Endothelial cell of umbilical vein (primary cell): ENCODE results near the gene LTF. TPM values are rescaled to one million over a fixed set of nuclear protein-coding genes. Genes with fewer than 3 reads are reported as not detected.

Source experiments
- BruUV-seq: library from RNA; stranded (reverse); fragments of 400-500 nt; replicated peaks from 2 replicates; lab custom pipeline; 2021; lab: Mats Ljungman, UMichigan
- CTCF ChIA-PET: fragments of 300-600, 350-600 bp; sonication (Branson Sonifier 250); formaldehyde crosslinking; loops from one replicate; lab custom pipeline; 2021; ENCODE audit warnings: antibody characterized with exemption, inconsistent platforms; lab: Charles Lee
- POLR2A ChIA-PET: fragments of 300-600, 350-600 bp; sonication (Branson Sonifier 250); formaldehyde crosslinking; loops from one replicate; lab custom pipeline; 2021; ENCODE audit warnings: antibody characterized with exemption, inconsistent platforms; lab: Charles Lee
- DNase-seq: peaks from one replicate; pipeline ENCODE4 v3.0.0-alpha.2; 2011; ENCODE audit warnings: low read depth, low spot score
- FAIRE-seq: peaks from 2 replicates; lab custom pipeline; 2011; peaks lifted over from hg19 to GRCh38; lab: Jason Lieb, UNC
- H2AFZ ChIP-seq: 2 replicates; pipeline ENCODE4 v1.6.0; 2012; ENCODE audit warnings: low read depth, low read length, control low read depth, inconsistent platforms
- H3K27ac ChIP-seq: 2 replicates; pipeline ENCODE4 v1.5.1; 2011; ENCODE audit warnings: low read depth, mild to moderate bottlenecking, control low read depth, low read length, moderate library complexity; ENCODE audit not compliant: insufficient read depth
- H3K27me3 ChIP-seq, 2 experiments: 2 replicates each; pipeline versions ENCODE4 v1.6.0 to v1.6.1; 2011; ENCODE audit warnings: low read length in 2 of 2, mixed read lengths in 1 of 2; ENCODE audit not compliant: control insufficient read depth in 2 of 2, insufficient read depth in 2 of 2
- H3K36me3 ChIP-seq, 2 experiments: 2 replicates in 1 of 2; 3 replicates in 1 of 2; pipeline ENCODE4 v1.5.1; 2011; ENCODE audit warnings: low read length in 2 of 2, mild to moderate bottlenecking in 1 of 2, moderate library complexity in 1 of 2; ENCODE audit not compliant: control insufficient read depth in 2 of 2, insufficient read depth in 2 of 2; ENCODE audit errors: extremely low read depth in 1 of 2
- H3K4me1 ChIP-seq: 3 replicates; pipeline ENCODE4 v1.5.1; 2011; ENCODE audit warnings: mild to moderate bottlenecking, low read length; ENCODE audit not compliant: control insufficient read depth, insufficient read depth; ENCODE audit errors: extremely low read depth
- H3K4me2 ChIP-seq: 2 replicates; pipeline ENCODE4 v1.6.1; 2011; ENCODE audit warnings: low read length, control low read depth, mixed read lengths; ENCODE audit not compliant: insufficient read depth
- H3K4me3 ChIP-seq, 3 experiments: fragments of 200-600 bp in 1 of 3; sonication (generic), shearing (Covaris generic) in 1 of 3; replicated peaks in 1 of 3; 2 replicates each; pipeline ENCODE4 v1.5.1; 2011 to 2016; ENCODE audit warnings: control low read depth in 3 of 3, low read length in 3 of 3, mild to moderate bottlenecking in 2 of 3, inconsistent platforms in 1 of 3, low read depth in 1 of 3, moderate library complexity in 1 of 3; ENCODE audit not compliant: insufficient read depth in 1 of 3
- H3K79me2 ChIP-seq: 2 replicates; pipeline ENCODE4 v1.6.0; 2012; ENCODE audit warnings: low read length, inconsistent platforms; ENCODE audit not compliant: control insufficient read depth, insufficient read depth
- H3K9ac ChIP-seq: replicated peaks from 2 replicates; pipeline ENCODE3; 2011; ENCODE audit warnings: low read length, control low read depth; ENCODE audit not compliant: insufficient read depth; ENCODE audit errors: extremely low read depth
- H3K9me1 ChIP-seq: replicated peaks from 3 replicates; pipeline ENCODE4 v1.6.0; 2011; ENCODE audit warnings: mild to moderate bottlenecking, low read length; ENCODE audit not compliant: control insufficient read depth, insufficient read depth; ENCODE audit errors: extremely low read depth
- H3K9me3 ChIP-seq: replicated peaks from 2 replicates; pipeline ENCODE4 v1.5.1; 2012; ENCODE audit warnings: low read length, inconsistent platforms; ENCODE audit not compliant: control insufficient read depth, insufficient read depth
- H4K20me1 ChIP-seq: replicated peaks from 2 replicates; pipeline ENCODE3; 2011; ENCODE audit warnings: mild to moderate bottlenecking, low read length; ENCODE audit not compliant: control insufficient read depth, insufficient read depth; ENCODE audit errors: extremely low read depth
- CTCF ChIP-seq, 2 donors: IDR thresholded peaks; 1 replicate in 1 of 2; 2 replicates in 1 of 2; pipeline ENCODE4 v1.5.1; 2011; ENCODE audit warnings: low read length in 2 of 2, mild to moderate bottlenecking in 2 of 2, moderate library complexity in 2 of 2, control low read depth in 1 of 2, inconsistent platforms in 1 of 2, low read depth in 1 of 2; ENCODE audit not compliant: insufficient read depth in 1 of 2; ENCODE audit errors: extremely low read depth in 1 of 2
- EZH2 ChIP-seq: IDR thresholded peaks from 2 replicates; pipeline ENCODE4 v1.6.1; 2012; ENCODE audit warnings: borderline replicate concordance, low read depth, mild to moderate bottlenecking, moderate library complexity, low read length, inconsistent platforms; ENCODE audit not compliant: severe bottlenecking
- FOS ChIP-seq: IDR thresholded peaks from 2 replicates; pipeline ENCODE4 v1.6.1; 2011; ENCODE audit warnings: mild to moderate bottlenecking, low read length, moderate library complexity, borderline replicate concordance; ENCODE audit not compliant: insufficient read depth
- GATA2 ChIP-seq: IDR thresholded peaks from 2 replicates; pipeline ENCODE4 v1.7.0; 2011; ENCODE audit warnings: low read depth, mild to moderate bottlenecking, moderate library complexity, mixed read lengths, low read length; ENCODE audit not compliant: insufficient read length, insufficient read depth
- JUN ChIP-seq: IDR thresholded peaks from 2 replicates; pipeline ENCODE4 v1.6.1; 2011; ENCODE audit warnings: borderline replicate concordance, low read depth; ENCODE audit not compliant: insufficient read length, insufficient read depth
- MAX ChIP-seq: IDR thresholded peaks from 2 replicates; pipeline ENCODE4 v1.6.1; 2011; ENCODE audit not compliant: insufficient read depth, insufficient read length
- MYC ChIP-seq: IDR thresholded peaks from one replicate; pipeline ENCODE4 v1.6.1; 2011; ENCODE audit warnings: mild to moderate bottlenecking, low read depth, low read length
- POLR2A ChIP-seq: IDR thresholded peaks from 2 replicates; pipeline ENCODE4 v1.6.1; 2012; ENCODE audit warnings: low read depth, mild to moderate bottlenecking, control low read depth, low read length
- POLR2AphosphoS5 ChIP-seq: IDR thresholded peaks from 2 replicates; pipeline ENCODE4 v1.6.1; 2012; ENCODE audit warnings: low read depth, mild to moderate bottlenecking, control low read depth, low read length, moderate library complexity; ENCODE audit not compliant: insufficient read depth
- dilution Hi-C: fragments of 300-500 bp; cut with MboI; formaldehyde crosslinking; loops from one replicate; pipeline ENCODE4 v1.15.0; 2019; ENCODE audit warnings: low sequenced_read_pairs; ENCODE audit not compliant: extremely low pct_ligation_motif_present
- intact Hi-C: fragments of 100-400 bp; cut with micrococcal nuclease; formaldehyde crosslinking; loops from one replicate; pipeline ENCODE4 v1.10.0; 2022
- polyA plus RNA-seq, 4 experiments: library from polyadenylated mRNA; depleted of rRNA in 3 of 4; stranded (reverse) in 3 of 4; unstranded in 1 of 4; fragments of >200 nt; gene quantifications; 2 replicates each; pipeline versions ENCODE4 v1.2.1 to v1.2.3, GENCODE V29; 2011 to 2012; ENCODE audit warnings: missing spikeins in 1 of 4
- total RNA-seq: library from RNA; stranded (reverse); gene quantifications from 2 replicates; pipeline ENCODE4 v1.2.3, GENCODE V29; 2021

Gene LTF
- total and polyA plus RNA-seq, 2 donors (not counting 3 experiments of a cell fraction or from before 2014, with no cell fraction given), result not detected

- Histone ChIP-seq H3K9ac (no peak overlapping the region), H3K36me3 (no peaks in the 10 kb centered on the region), H3K27ac (no peak overlapping the region), H2AFZ (no peak overlapping the region), H3K4me2 (no peak overlapping the region), H4K20me1 (no peaks in the 10 kb centered on the region), H3K27me3 (no peaks in the 10 kb centered on the region), H3K9me3 (no peaks in the 10 kb centered on the region), H3K4me1 (no peaks in the 10 kb centered on the region), H3K9me1 (no peaks in the 10 kb centered on the region), H3K79me2 (no peaks in the 10 kb centered on the region), H3K4me3 (no peak overlapping the region)
- intact Hi-C loops (no loop called here), dilution Hi-C loops (no loop called here)
- FAIRE-seq, result no peak
- DNase-seq, result no peak
- no peak for TF ChIP-seq POLR2AphosphoS5
- TF ChIP-seq POLR2A, result no peak
- no peak for TF ChIP-seq MYC
- TF ChIP-seq CTCF (IDR thresholded peaks at IDR 0.05; ENCODE audit: extremely low read depth in 1 of 2, insufficient read depth in 1 of 2, low read depth in 1 of 2, low read length in 2 of 2), result no peak
- TF ChIP-seq GATA2, result no peak
- TF ChIP-seq MAX, result no peak
- TF ChIP-seq JUN, result no peak
- TF ChIP-seq EZH2, result no peak
- TF ChIP-seq FOS, result no peak
- ChIA-PET POLR2A (no interaction called here), CTCF (no interaction called here)
- BruUV-seq, result no TSS peak
These were observed 24.0 kb downstream of the LTF start for GRCh38 chr3:46440531-46441294.
